HUES48 (cell line): ENCODE data around the gene ZDHHC17.

Experiments
- H3K27ac ChIP-seq: one replicate; pipeline ENCODE4 v1.7.0; 2013; ENCODE audit warnings: low read depth, low read length, inconsistent platforms
- H3K27me3 ChIP-seq: 2 replicates; pipeline ENCODE4 v1.6.1; 2013; ENCODE audit warnings: mild to moderate bottlenecking, low read length; ENCODE audit not compliant: control insufficient read depth, insufficient read depth
- H3K36me3 ChIP-seq: 2 replicates; pipeline ENCODE4 v1.6.1; 2013; ENCODE audit warnings: low read length; ENCODE audit not compliant: control insufficient read depth, insufficient read depth
- H3K4me1 ChIP-seq: 2 replicates; pipeline ENCODE4 v1.6.1; 2013; ENCODE audit warnings: mild to moderate bottlenecking, low read length; ENCODE audit not compliant: control insufficient read depth, insufficient read depth
- H3K4me3 ChIP-seq: 2 replicates; pipeline ENCODE4 v1.5.1; 2013; ENCODE audit warnings: mild to moderate bottlenecking, low read depth, low read length
- H3K9ac ChIP-seq: 2 replicates; pipeline ENCODE4 v1.6.1; 2013; ENCODE audit warnings: mild to moderate bottlenecking, low read depth, low read length, moderate library complexity
- H3K9me3 ChIP-seq: 2 replicates; pipeline ENCODE4 v1.6.1; 2013; ENCODE audit warnings: low read length; ENCODE audit not compliant: control insufficient read depth, insufficient read depth

ZDHHC17 gene

GRCh38 chr12:76876696-76877229 is 112.8 kb downstream of the ZDHHC17 start:
- peak overlapping the region; percentile 88 for H3K4me3 ChIP-seq
- H3K27me3 ChIP-seq, result peaks cover 3% of the 10 kb centered on the region; the same call in 1 of the 2 replicates
- no peak overlapping the region for H3K27ac ChIP-seq
- H3K36me3 ChIP-seq, result no peaks in the 10 kb centered on the region
- no peaks in the 10 kb centered on the region for H3K9me3 ChIP-seq
- H3K9ac ChIP-seq, result no peak overlapping the region
- H3K4me1 ChIP-seq, result peaks cover 40% of the 10 kb centered on the region

- H3K9me3 ChIP-seq, result no peaks in the 10 kb centered on the region
- H3K4me1 ChIP-seq, result peaks cover 32% of the 10 kb centered on the region
- peak overlapping the region; percentile 87 for H3K9ac ChIP-seq
- H3K4me3 ChIP-seq, result peak overlapping the region; percentile 88
- peaks cover 3% of the 10 kb centered on the region; the same call in 1 of the 2 replicates for H3K27me3 ChIP-seq
- peak overlapping the region; percentile 93 for H3K27ac ChIP-seq
- no peaks in the 10 kb centered on the region for H3K36me3 ChIP-seq
Observed at GRCh38 chr12:76878099-76878898, 114.4 kb downstream of the ZDHHC17 start.

- Histone ChIP-seq H3K9me3 (no peaks in the 10 kb centered on the region), H3K9ac (peak within 1 kb of the TSS; percentile 90), H3K4me3 (peak within 1 kb of the TSS; percentile 88), H3K27ac (peak within 1 kb of the TSS; percentile 95), H3K4me1 (peaks cover 32% of the 10 kb centered on the region), H3K27me3 (peaks cover 3% of the 10 kb centered on the region; the same call in 1 of the 2 replicates), H3K36me3 (no peaks in the 10 kb centered on the region)
Observed at GRCh38 chr12:76878899-76879709, 115.2 kb downstream of the ZDHHC17 start, which contains the start of gene CSRP2. Gene CSRP2 (minus strand): TSS chr12:76879019. CDS start chr12:76866260, 12,759 bp downstream.

- peak overlapping the region; percentile 90 for H3K9ac ChIP-seq
- peak overlapping the region; percentile 88 for H3K4me3 ChIP-seq
- peaks cover 3% of the 10 kb centered on the region; the same call in 1 of the 2 replicates for H3K27me3 ChIP-seq
- no peaks in the 10 kb centered on the region for H3K9me3 ChIP-seq
- peak overlapping the region; percentile 95 for H3K27ac ChIP-seq
- no peaks in the 10 kb centered on the region for H3K36me3 ChIP-seq
- H3K4me1 ChIP-seq, result peaks cover 24% of the 10 kb centered on the region
Observed at GRCh38 chr12:76879710-76880518, 116.0 kb downstream of the ZDHHC17 start.

GRCh38 chr12:76880519-76881023 is 116.7 kb downstream of the ZDHHC17 start:
- H3K4me1 ChIP-seq, result peaks cover 19% of the 10 kb centered on the region
- H3K27me3 ChIP-seq, result peaks cover 3% of the 10 kb centered on the region; the same call in 1 of the 2 replicates
- no peaks in the 10 kb centered on the region for H3K9me3 ChIP-seq
- H3K9ac ChIP-seq, result no peak overlapping the region
- no peaks in the 10 kb centered on the region for H3K36me3 ChIP-seq
- no peak overlapping the region for H3K4me3 ChIP-seq
- H3K27ac ChIP-seq, result no peak overlapping the region

GRCh38 chr12:76881142-76881541 is 117.2 kb downstream of the ZDHHC17 start:
- Histone ChIP-seq H3K9me3 (no peaks in the 10 kb centered on the region), H3K27ac (no peak overlapping the region), H3K36me3 (no peaks in the 10 kb centered on the region), H3K4me3 (no peak overlapping the region), H3K4me1 (peaks cover 19% of the 10 kb centered on the region), H3K27me3 (peaks cover 3% of the 10 kb centered on the region; the same call in 1 of the 2 replicates), H3K9ac (no peak overlapping the region)

- Histone ChIP-seq H3K9ac (no peak overlapping the region), H3K4me3 (no peak overlapping the region), H3K27ac (no peak overlapping the region), H3K4me1 (peaks cover 9% of the 10 kb centered on the region), H3K9me3 (no peaks in the 10 kb centered on the region), H3K27me3 (peaks cover 3% of the 10 kb centered on the region; the same call in 1 of the 2 replicates), H3K36me3 (no peaks in the 10 kb centered on the region)
Observed at GRCh38 chr12:76882367-76882766, 118.5 kb downstream of the ZDHHC17 start.

- H3K27me3 ChIP-seq, result peaks cover 3% of the 10 kb centered on the region; the same call in 1 of the 2 replicates
- no peak overlapping the region for H3K4me3 ChIP-seq
- H3K27ac ChIP-seq, result no peak overlapping the region
- peaks cover 8% of the 10 kb centered on the region for H3K4me1 ChIP-seq
- no peaks in the 10 kb centered on the region for H3K36me3 ChIP-seq
- H3K9me3 ChIP-seq, result no peaks in the 10 kb centered on the region
- no peak overlapping the region for H3K9ac ChIP-seq
Observed at GRCh38 chr12:76883151-76883550, 119.2 kb downstream of the ZDHHC17 start.

GRCh38 chr12:76883811-76884210 is 119.9 kb downstream of the ZDHHC17 start:
- H3K36me3 ChIP-seq, result no peaks in the 10 kb centered on the region
- no peak overlapping the region for H3K9ac ChIP-seq
- no peak overlapping the region for H3K27ac ChIP-seq
- no peak overlapping the region for H3K4me3 ChIP-seq
- peaks cover 3% of the 10 kb centered on the region; the same call in 1 of the 2 replicates for H3K27me3 ChIP-seq
- H3K4me1 ChIP-seq, result peaks cover 11% of the 10 kb centered on the region
- H3K9me3 ChIP-seq, result no peaks in the 10 kb centered on the region

GRCh38 chr12:76888775-76889174 is 124.9 kb downstream of the ZDHHC17 start:
- H3K9ac ChIP-seq, result no peak overlapping the region
- H3K27me3 ChIP-seq, result no peaks in the 10 kb centered on the region
- peaks cover 14% of the 10 kb centered on the region; the same call in 1 of the 2 replicates for H3K4me1 ChIP-seq
- no peaks in the 10 kb centered on the region for H3K9me3 ChIP-seq
- no peaks in the 10 kb centered on the region for H3K36me3 ChIP-seq
- H3K4me3 ChIP-seq, result no peak overlapping the region
- no peak overlapping the region for H3K27ac ChIP-seq
